ENCODE measurements around the gene POLDIP2. TPM values are rescaled to one million over a fixed set of nuclear protein-coding genes. Genes with fewer than 3 reads are reported as not detected.

The POLDIP2 gene
- total RNA-seq, 1 experiment from 2014 or later, result 82.8 TPM

GRCh38 chr17:28368306-28368831, 11.0 kb upstream of the POLDIP2 start:
- H2BK5ac ChIP-seq (ENCODE audit: insufficient read length, low read length), result no peak overlapping the region
- no peak overlapping the region for H3K27ac ChIP-seq (ENCODE audit: insufficient read length, low read depth, low read length)
- H3K14ac ChIP-seq (ENCODE audit: insufficient read depth, low read length), result no peak overlapping the region; the same call in 1 of the 2 replicates
- no peak overlapping the region for H3K4me2 ChIP-seq (ENCODE audit: insufficient read depth, insufficient read length, low read length)
- Mint-ChIP-seq H3K9me3 (no peaks in the 10 kb centered on the region; a peak in 1 of 5 replicates), H3K36me3 (ENCODE audit: insufficient read depth in 1 of 3, low read depth in 3 of 3) (peaks cover 0 to 6% (median 0%) of the 10 kb centered on the region in 3 experiments; a peak in 2 of 7 replicates), H3K27ac (no peak overlapping the region; a peak in 1 of 7 replicates), H3K4me3 (no peak overlapping the region), H3K4me1 (peaks cover 14 to 21% of the 10 kb centered on the region in 2 experiments), H3K27me3 (ENCODE audit: low read depth) (peaks cover 15% of the 10 kb centered on the region)
- H3K9me3 ChIP-seq (ENCODE audit: control insufficient read depth, low read depth, low read length), result no peaks in the 10 kb centered on the region
- no peak overlapping the region for H3K18ac ChIP-seq (ENCODE audit: insufficient read length, low read depth, low read length)
- no peak overlapping the region for H2BK12ac ChIP-seq (ENCODE audit: insufficient read length, low read depth, low read length)
- no peak overlapping the region for H3K56ac ChIP-seq (ENCODE audit: insufficient read length, low read depth, low read length)
- no peak overlapping the region for H3K4ac ChIP-seq (ENCODE audit: low read depth, low read length)
- H3K27me3 ChIP-seq (ENCODE audit: insufficient read depth, low read length), result peaks cover 11% of the 10 kb centered on the region; the same call in 1 of the 2 replicates
- H3K79me2 ChIP-seq (ENCODE audit: insufficient read depth, low read length), result no peaks in the 10 kb centered on the region
- no peak overlapping the region for H2BK20ac ChIP-seq (ENCODE audit: low read depth, low read length, poor library complexity, severe bottlenecking)
- no peak overlapping the region for H3K9ac ChIP-seq (ENCODE audit: extremely low read depth, insufficient read length, low read length)
- H3K23me2 ChIP-seq (ENCODE audit: insufficient read length, low read depth, low read length, poor library complexity, severe bottlenecking), result peaks cover 10% of the 10 kb centered on the region
- DNase-seq, result no peak
- H3T11ph ChIP-seq (ENCODE audit: low read length), result no peak overlapping the region
- no peak for TF ChIP-seq CTCF (conservative IDR thresholded peaks at IDR 0.05)
- no peak overlapping the region for H2BK120ac ChIP-seq (ENCODE audit: low read depth, low read length, poor library complexity, severe bottlenecking)
- no CpG with 5 or more reads among the region's 5 CpGs for whole genome bisulfite sequencing (ENCODE audit: extremely low coverage, insufficient read length, low lambda C conversion rate)
- H3K79me1 ChIP-seq (ENCODE audit: insufficient read depth, low read depth, low read length, poor library complexity, severe bottlenecking), result no peaks in the 10 kb centered on the region
- peaks cover 2% of the 10 kb centered on the region; the same call in 1 of the 2 replicates for H3K4me1 ChIP-seq (ENCODE audit: insufficient read depth, low read length)
- H2BK15ac ChIP-seq (ENCODE audit: low read depth, low read length), result no peak overlapping the region
- H3K23ac ChIP-seq (ENCODE audit: insufficient read length, low read depth, low read length), result no peak overlapping the region
- H2AK5ac ChIP-seq (ENCODE audit: insufficient read length, low read length), result no peak overlapping the region
- peaks cover 2% of the 10 kb centered on the region for H4K20me1 ChIP-seq (ENCODE audit: control insufficient read depth, insufficient read depth, insufficient read length)
- no peak overlapping the region for H4K91ac ChIP-seq (ENCODE audit: insufficient read length, low read depth, low read length)
- no peak overlapping the region for H2AFZ ChIP-seq (ENCODE audit: low read length)
- no peak overlapping the region for H4K8ac ChIP-seq (replicated peaks; ENCODE audit: insufficient read length, low read depth, low read length)
- H4K5ac ChIP-seq (ENCODE audit: insufficient read length, low read depth, low read length), result no peak overlapping the region
